HG02763 (cell line): ENCODE data around the gene PLXND1.
"Not testable (repeated sequence)": the region's sequence is repeated elsewhere in the genome, so short reads cannot be mapped to it uniquely, and the experiment has no call there.

Experiments used
- ATAC-seq: cut with Tn5 transposase; IDR thresholded peaks from one replicate; pipeline ENCODE4 v1.9.1; 2021; ENCODE audit warnings: mild to moderate bottlenecking, moderate library complexity; ENCODE audit not compliant: unreplicated experiment

Gene PLXND1

GRCh38 chr3:129606636-129607390, at the start of gene PLXND1:
PLXND1 (minus strand) TSS chr3:129606676; CDS start chr3:129606639, 37 bp downstream.
- ATAC-seq, result no peak

GRCh38 chr3:129655291-129655700, 48.8 kb upstream of the PLXND1 start:
- no peak for ATAC-seq

GRCh38 chr3:129654131-129654530, 47.7 kb upstream of the PLXND1 start:
- no peak for ATAC-seq

GRCh38 chr3:129653019-129653418, 46.5 kb upstream of the PLXND1 start:
- no peak for ATAC-seq

GRCh38 chr3:129651435-129652202, 45.1 kb upstream of the PLXND1 start:
- no peak for ATAC-seq

GRCh38 chr3:129650256-129650872, 43.9 kb upstream of the PLXND1 start:
- no peak for ATAC-seq

GRCh38 chr3:129648391-129648790, 41.9 kb upstream of the PLXND1 start:
- no peak for ATAC-seq

GRCh38 chr3:129645286-129645685, 38.8 kb upstream of the PLXND1 start:
- ATAC-seq, result no peak

- ATAC-seq, result no peak
Observed at GRCh38 chr3:129644836-129645235, 38.4 kb upstream of the PLXND1 start.

- ATAC-seq, result not testable (repeated sequence)
Observed at GRCh38 chr3:129641567-129642260, 35.2 kb upstream of the PLXND1 start.

- ATAC-seq, result not testable (repeated sequence)
Observed at GRCh38 chr3:129640985-129641384, 34.5 kb upstream of the PLXND1 start.

- no peak for ATAC-seq
Observed at GRCh38 chr3:129638481-129638880, 32.0 kb upstream of the PLXND1 start.

GRCh38 chr3:129636082-129636481, 29.6 kb upstream of the PLXND1 start:
- ATAC-seq, result no peak

- ATAC-seq, result no peak
Observed at GRCh38 chr3:129635656-129636055, 29.2 kb upstream of the PLXND1 start.

GRCh38 chr3:129633751-129634481, 27.4 kb upstream of the PLXND1 start:
- ATAC-seq, result no peak

- no peak for ATAC-seq
Observed at GRCh38 chr3:129632977-129633376, 26.5 kb upstream of the PLXND1 start.

GRCh38 chr3:129632556-129632955, 26.1 kb upstream of the PLXND1 start:
- no peak for ATAC-seq

GRCh38 chr3:129632056-129632455, 25.6 kb upstream of the PLXND1 start:
- no peak for ATAC-seq

GRCh38 chr3:129629011-129629410, 22.5 kb upstream of the PLXND1 start:
- no peak for ATAC-seq

GRCh38 chr3:129628169-129628522, 21.7 kb upstream of the PLXND1 start:
- ATAC-seq, result no peak
